HG03342 (cell line): Measurements from ENCODE around the gene ALOX12B.
"Not testable (repeated sequence)": the region's sequence is repeated elsewhere in the genome, so short reads cannot be mapped to it uniquely, and the experiment has no call there.

Experiments used
- ATAC-seq: cut with Tn5 transposase; IDR thresholded peaks from one replicate; pipeline ENCODE4 v1.9.1; 2021; ENCODE audit warnings: mild to moderate bottlenecking, moderate library complexity; ENCODE audit not compliant: unreplicated experiment

ALOX12B gene

GRCh38 chr17:8067806-8068205, 19.7 kb downstream of the ALOX12B start:
- ATAC-seq: no peak

GRCh38 chr17:8066841-8067775, 20.4 kb downstream of the ALOX12B start:
- ATAC-seq: no peak

GRCh38 chr17:8064561-8065019, 22.9 kb downstream of the ALOX12B start:
- no peak for ATAC-seq

- no peak for ATAC-seq
These were observed 23.6 kb downstream of the ALOX12B start for GRCh38 chr17:8063761-8064534.

GRCh38 chr17:8062807-8063483, 24.6 kb downstream of the ALOX12B start:
- ATAC-seq: no peak

GRCh38 chr17:8062435-8062806, 25.1 kb downstream of the ALOX12B start:
- ATAC-seq: no peak

GRCh38 chr17:8061851-8062250, 25.7 kb downstream of the ALOX12B start:
- ATAC-seq: not testable (repeated sequence)

- ATAC-seq: no peak
These were observed 27.2 kb downstream of the ALOX12B start for GRCh38 chr17:8060274-8060673.

- no peak for ATAC-seq
These were observed 28.4 kb downstream of the ALOX12B start for GRCh38 chr17:8059131-8059530.

GRCh38 chr17:8057691-8058114, 29.8 kb downstream of the ALOX12B start:
- no peak for ATAC-seq

- ATAC-seq: no peak
These were observed 30.4 kb downstream of the ALOX12B start for GRCh38 chr17:8056976-8057625.

- no peak for ATAC-seq
These were observed 31.1 kb downstream of the ALOX12B start for GRCh38 chr17:8056232-8056975.

GRCh38 chr17:8055851-8056231, 31.7 kb downstream of the ALOX12B start:
- ATAC-seq: no peak

GRCh38 chr17:8053600-8053999, 33.9 kb downstream of the ALOX12B start:
- no peak for ATAC-seq

- no peak for ATAC-seq
These were observed 35.0 kb downstream of the ALOX12B start for GRCh38 chr17:8052256-8053252.

GRCh38 chr17:8051831-8052230, 35.7 kb downstream of the ALOX12B start:
- ATAC-seq: no peak

- ATAC-seq: no peak
These were observed 38.8 kb downstream of the ALOX12B start for GRCh38 chr17:8048736-8049135.

GRCh38 chr17:8048236-8048635, 39.3 kb downstream of the ALOX12B start:
- ATAC-seq: no peak

- no peak for ATAC-seq
These were observed 39.8 kb downstream of the ALOX12B start for GRCh38 chr17:8047769-8048110.
